ENCODE data around the gene VMP1. TPM values are rescaled to one million over a fixed set of nuclear protein-coding genes. Genes with fewer than 3 reads are reported as not detected.

Gene VMP1
- total RNA-seq, 1 experiment from 2014 or later, result 281 TPM

DNA sequence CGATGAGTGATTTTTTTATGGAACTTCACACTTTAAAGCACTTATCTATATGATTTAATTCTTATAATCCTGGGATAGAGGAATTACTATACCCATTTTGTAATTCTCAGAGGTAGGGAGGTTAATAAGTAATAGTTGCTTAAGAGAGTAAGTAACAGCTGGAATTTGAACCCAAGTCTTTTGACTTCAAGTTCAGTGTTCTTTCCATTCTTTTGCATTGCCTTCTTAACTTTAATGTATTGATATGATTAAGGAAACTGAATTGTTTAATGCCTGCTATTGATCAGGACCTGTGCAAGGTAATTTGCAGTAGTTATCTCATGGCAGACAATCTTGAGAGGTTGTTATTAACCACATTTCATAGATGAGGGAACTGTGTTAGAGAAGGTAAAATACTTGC lies 106.8 kb downstream of the VMP1 start:
- no TSS peak for BruUV-seq (replicated peaks)

DNA sequence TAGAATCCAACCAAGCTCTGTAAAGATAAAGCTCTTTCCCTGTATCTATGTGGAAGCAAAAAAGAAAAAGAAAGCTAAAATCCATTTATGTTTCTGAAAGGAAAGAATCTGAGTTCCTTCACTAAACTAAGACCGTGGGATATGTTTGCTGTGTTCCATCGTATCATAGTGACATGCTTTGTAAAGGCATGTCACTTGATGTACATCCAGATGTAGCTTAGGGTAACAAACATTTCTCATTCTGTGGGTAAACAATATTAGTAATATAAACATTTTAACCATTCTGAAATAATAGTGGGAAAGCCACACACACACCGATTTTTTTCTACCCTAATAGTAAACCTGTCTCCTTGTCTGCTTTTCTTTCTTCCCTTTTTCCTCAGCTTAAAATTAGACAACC lies 107.2 kb downstream of the VMP1 start:
- no peaks in the 10 kb centered on the region for H3K27me3 ChIP-seq (ENCODE audit: control insufficient read depth, insufficient read depth, low read length)
- H3K27ac ChIP-seq (ENCODE audit: low read length), result peak overlapping the region; percentile 92
- H3K4me1 ChIP-seq (ENCODE audit: control insufficient read depth, insufficient read depth, low read length), result peaks cover 14% of the 10 kb centered on the region
- BruUV-seq (replicated peaks), result no TSS peak
- H3K36me3 ChIP-seq (ENCODE audit: control insufficient read depth, insufficient read depth, low read length), result peaks cover 4% of the 10 kb centered on the region; the same call in 1 of the 2 replicates
- no peak for TF ChIP-seq TCF7L2 (IDR thresholded peaks at IDR 0.05; ENCODE audit: low read depth, low read length)
- no peak for TF ChIP-seq POLR2AphosphoS5 (IDR thresholded peaks at IDR 0.05; ENCODE audit: low read depth, low read length)
- no peak for TF ChIP-seq SIN3A (IDR thresholded peaks at IDR 0.05; ENCODE audit: borderline replicate concordance, insufficient read depth, low read depth, low read length)
- TF ChIP-seq, protein P1, sequence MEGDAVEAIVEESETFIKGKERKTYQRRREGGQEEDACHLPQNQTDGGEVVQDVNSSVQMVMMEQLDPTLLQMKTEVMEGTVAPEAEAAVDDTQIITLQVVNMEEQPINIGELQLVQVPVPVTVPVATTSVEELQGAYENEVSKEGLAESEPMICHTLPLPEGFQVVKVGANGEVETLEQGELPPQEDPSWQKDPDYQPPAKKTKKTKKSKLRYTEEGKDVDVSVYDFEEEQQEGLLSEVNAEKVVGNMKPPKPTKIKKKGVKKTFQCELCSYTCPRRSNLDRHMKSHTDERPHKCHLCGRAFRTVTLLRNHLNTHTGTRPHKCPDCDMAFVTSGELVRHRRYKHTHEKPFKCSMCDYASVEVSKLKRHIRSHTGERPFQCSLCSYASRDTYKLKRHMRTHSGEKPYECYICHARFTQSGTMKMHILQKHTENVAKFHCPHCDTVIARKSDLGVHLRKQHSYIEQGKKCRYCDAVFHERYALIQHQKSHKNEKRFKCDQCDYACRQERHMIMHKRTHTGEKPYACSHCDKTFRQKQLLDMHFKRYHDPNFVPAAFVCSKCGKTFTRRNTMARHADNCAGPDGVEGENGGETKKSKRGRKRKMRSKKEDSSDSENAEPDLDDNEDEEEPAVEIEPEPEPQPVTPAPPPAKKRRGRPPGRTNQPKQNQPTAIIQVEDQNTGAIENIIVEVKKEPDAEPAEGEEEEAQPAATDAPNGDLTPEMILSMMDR (IDR thresholded peaks at IDR 0.05), result no peak
- TF ChIP-seq, protein P2, sequence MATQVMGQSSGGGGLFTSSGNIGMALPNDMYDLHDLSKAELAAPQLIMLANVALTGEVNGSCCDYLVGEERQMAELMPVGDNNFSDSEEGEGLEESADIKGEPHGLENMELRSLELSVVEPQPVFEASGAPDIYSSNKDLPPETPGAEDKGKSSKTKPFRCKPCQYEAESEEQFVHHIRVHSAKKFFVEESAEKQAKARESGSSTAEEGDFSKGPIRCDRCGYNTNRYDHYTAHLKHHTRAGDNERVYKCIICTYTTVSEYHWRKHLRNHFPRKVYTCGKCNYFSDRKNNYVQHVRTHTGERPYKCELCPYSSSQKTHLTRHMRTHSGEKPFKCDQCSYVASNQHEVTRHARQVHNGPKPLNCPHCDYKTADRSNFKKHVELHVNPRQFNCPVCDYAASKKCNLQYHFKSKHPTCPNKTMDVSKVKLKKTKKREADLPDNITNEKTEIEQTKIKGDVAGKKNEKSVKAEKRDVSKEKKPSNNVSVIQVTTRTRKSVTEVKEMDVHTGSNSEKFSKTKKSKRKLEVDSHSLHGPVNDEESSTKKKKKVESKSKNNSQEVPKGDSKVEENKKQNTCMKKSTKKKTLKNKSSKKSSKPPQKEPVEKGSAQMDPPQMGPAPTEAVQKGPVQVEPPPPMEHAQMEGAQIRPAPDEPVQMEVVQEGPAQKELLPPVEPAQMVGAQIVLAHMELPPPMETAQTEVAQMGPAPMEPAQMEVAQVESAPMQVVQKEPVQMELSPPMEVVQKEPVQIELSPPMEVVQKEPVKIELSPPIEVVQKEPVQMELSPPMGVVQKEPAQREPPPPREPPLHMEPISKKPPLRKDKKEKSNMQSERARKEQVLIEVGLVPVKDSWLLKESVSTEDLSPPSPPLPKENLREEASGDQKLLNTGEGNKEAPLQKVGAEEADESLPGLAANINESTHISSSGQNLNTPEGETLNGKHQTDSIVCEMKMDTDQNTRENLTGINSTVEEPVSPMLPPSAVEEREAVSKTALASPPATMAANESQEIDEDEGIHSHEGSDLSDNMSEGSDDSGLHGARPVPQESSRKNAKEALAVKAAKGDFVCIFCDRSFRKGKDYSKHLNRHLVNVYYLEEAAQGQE (IDR thresholded peaks at IDR 0.05; ENCODE audit: insufficient read depth in 1 of 2, low read depth in 2 of 2, low read length in 1 of 2), result no peak
- H3K4me3 ChIP-seq (ENCODE audit: low read depth in 2 of 2, low read length in 2 of 2), result no peak overlapping the region
- in situ Hi-C loops (cut with HindIII; ENCODE audit: low pct_unique_long_range_greater_than_20kb, low sequenced_read_pairs) (no loop called here), intact Hi-C loops (cut with micrococcal nuclease; ENCODE audit: unreplicated experiment) (no loop called here)
- CTCF ChIA-PET, result interaction anchor here (0.5 kb wide), 1 partner anchor 59 kb away, joined by 7 read pairs; no protein-coding TSS in a partner anchor
- no peaks in the 10 kb centered on the region for H3K9me3 ChIP-seq (ENCODE audit: control insufficient read depth, insufficient read depth, low read depth, low read length)
- ATAC-seq (0 out of 2 replicates have a peak, but pooled peaks have one; percentile 16), DNase-seq (ENCODE audit: low read depth, low spot score) (no peak)
- POLR2A ChIA-PET, result interaction anchor here (0.6 kb wide), 3 partner anchors 23 to 59 kb away, joined by 6 to 10 read pairs (median 8); no protein-coding TSS in a partner anchor

More for the DNA sequence above, 106.8 kb downstream of the VMP1 start:
- H3K27me3 ChIP-seq (ENCODE audit: control insufficient read depth, insufficient read depth, low read length), result no peaks in the 10 kb centered on the region
- H3K36me3 ChIP-seq (ENCODE audit: control insufficient read depth, insufficient read depth, low read length), result peaks cover 4% of the 10 kb centered on the region; the same call in 1 of the 2 replicates
- ATAC-seq, result no peak
- H3K4me1 ChIP-seq (ENCODE audit: control insufficient read depth, insufficient read depth, low read length), result peaks cover 14% of the 10 kb centered on the region
- no peak overlapping the region for H3K4me3 ChIP-seq (ENCODE audit: low read depth in 2 of 2, low read length in 2 of 2)
- H3K27ac ChIP-seq (ENCODE audit: low read length), result peak overlapping the region; percentile 92
- intact Hi-C loops (cut with micrococcal nuclease; ENCODE audit: unreplicated experiment) (no loop called here), in situ Hi-C loops (cut with HindIII; ENCODE audit: low pct_unique_long_range_greater_than_20kb, low sequenced_read_pairs) (no loop called here)
- DNase-seq (ENCODE audit: low read depth, low spot score), result no peak
- ChIA-PET CTCF (interaction anchor here (0.5 kb wide), 1 partner anchor 58 kb away, joined by 7 read pairs; no protein-coding TSS in a partner anchor), POLR2A (interaction anchor here (0.6 kb wide), 2 partner anchors 23 to 29 kb away, joined by 6 to 10 read pairs; no protein-coding TSS in a partner anchor)
- no peaks in the 10 kb centered on the region for H3K9me3 ChIP-seq (ENCODE audit: control insufficient read depth, insufficient read depth, low read depth, low read length)
- TF ChIP-seq TCF7L2 (IDR thresholded peaks at IDR 0.05; ENCODE audit: low read depth, low read length) (no peak), POLR2AphosphoS5 (IDR thresholded peaks at IDR 0.05; ENCODE audit: low read depth, low read length) (no peak), SIN3A (IDR thresholded peaks at IDR 0.05; ENCODE audit: borderline replicate concordance, insufficient read depth, low read depth, low read length) (no peak)
- TF ChIP-seq, protein P2 (IDR thresholded peaks at IDR 0.05; ENCODE audit: insufficient read depth in 1 of 2, low read depth in 2 of 2, low read length in 1 of 2), result no peak
- TF ChIP-seq, protein P1 (IDR thresholded peaks at IDR 0.05), result no peak
